IMR-90 (cell line): ENCODE measurements around the gene SH3TC1. TPM values are rescaled to one million over a fixed set of nuclear protein-coding genes. Genes with fewer than 3 reads are reported as not detected.

Source experiments
- ATAC-seq: fragments of 200-7000 bp; cut with Tn5 transposase; 2 replicates; pipeline ENCODE4 v1.9.1; 2020; ENCODE audit warnings: low read depth, mild to moderate bottlenecking, moderate library complexity
- BruUV-seq: library from RNA; stranded (reverse); fragments of 400-500 nt; replicated peaks from 2 replicates; lab custom pipeline; 2021; lab: Mats Ljungman, UMichigan
- CTCF ChIA-PET: fragments of 300-600 bp; formaldehyde crosslinking; extraction: SDS; loops from one replicate; lab custom pipeline; 2021; ENCODE audit warnings: antibody characterized with exemption; lab: Yijun Ruan, JAX
- POLR2A ChIA-PET: fragments of 300-600 bp; sonication (Branson Sonifier 250); formaldehyde crosslinking; loops from one replicate; lab custom pipeline; 2022; ENCODE audit warnings: antibody characterized with exemption; ENCODE audit not compliant: unreplicated experiment; lab: Charles Lee
- DNase-seq: peaks from one replicate; pipeline ENCODE4 v3.0.0; 2013
- H2AFZ ChIP-seq: replicated peaks from 2 replicates; pipeline ENCODE3; 2013; ENCODE audit warnings: low read length, mild to moderate bottlenecking; ENCODE audit not compliant: poor library complexity
- H2AK5ac ChIP-seq: 2 replicates; pipeline ENCODE4 v1.6.1; 2013; ENCODE audit warnings: low read depth, low read length, inconsistent platforms
- H2AK9ac ChIP-seq: replicated peaks from 2 replicates; pipeline ENCODE3; 2013; ENCODE audit warnings: mild to moderate bottlenecking, low read depth, low read length, moderate library complexity; ENCODE audit not compliant: poor library complexity
- H2BK120ac ChIP-seq: 2 replicates; pipeline ENCODE4 v1.6.1; 2013; ENCODE audit warnings: low read depth, low read length, inconsistent platforms
- H2BK15ac ChIP-seq: 3 replicates; pipeline ENCODE4 v1.6.1; 2013; ENCODE audit warnings: low read depth, low read length, inconsistent platforms
- H2BK20ac ChIP-seq: 2 replicates; pipeline ENCODE4 v1.6.1; 2013; ENCODE audit warnings: low read depth, mild to moderate bottlenecking, inconsistent platforms, low read length, moderate library complexity
- H2BK5ac ChIP-seq: 2 replicates; pipeline ENCODE4 v1.6.1; 2013; ENCODE audit warnings: mild to moderate bottlenecking, low read depth, low read length, inconsistent platforms; ENCODE audit not compliant: poor library complexity, severe bottlenecking
- H3K14ac ChIP-seq: replicated peaks from 2 replicates; pipeline ENCODE4 v1.6.1; 2013; ENCODE audit warnings: low read depth, low read length, inconsistent platforms
- H3K18ac ChIP-seq: 2 replicates; pipeline ENCODE4 v1.6.1; 2013; ENCODE audit warnings: low read depth, low read length, control low read depth
- H3K23ac ChIP-seq: 2 replicates; pipeline ENCODE4 v1.6.1; 2013; ENCODE audit warnings: low read depth, low read length, inconsistent platforms
- H3K27ac ChIP-seq: 2 replicates; pipeline ENCODE4 v1.5.1; 2013; ENCODE audit warnings: mild to moderate bottlenecking, control low read depth, low read length; ENCODE audit not compliant: insufficient read depth
- H3K27me3 ChIP-seq: 2 replicates; pipeline ENCODE4 v1.6.1; 2013; ENCODE audit warnings: low read length; ENCODE audit not compliant: control insufficient read depth, insufficient read depth
- H3K36me3 ChIP-seq: 2 replicates; pipeline ENCODE4 v1.6.1; 2013; ENCODE audit warnings: low read length, mixed read lengths; ENCODE audit not compliant: control insufficient read depth, insufficient read depth
- H3K4ac ChIP-seq: 2 replicates; pipeline ENCODE4 v1.6.1; 2013; ENCODE audit warnings: low read depth, low read length, inconsistent platforms
- H3K4me1 ChIP-seq: 2 replicates; pipeline ENCODE4 v1.6.1; 2013; ENCODE audit warnings: low read length, mixed read lengths; ENCODE audit not compliant: control insufficient read depth, insufficient read depth
- H3K4me2 ChIP-seq: 2 replicates; pipeline ENCODE4 v1.6.1; 2013; ENCODE audit warnings: low read depth, mild to moderate bottlenecking, control low read depth, low read length, moderate library complexity
- H3K4me3 ChIP-seq: 2 replicates; pipeline ENCODE4 v1.5.1; 2013; ENCODE audit warnings: low read depth, mild to moderate bottlenecking, control low read depth, low read length, moderate library complexity; ENCODE audit not compliant: insufficient read depth
- H3K56ac ChIP-seq: 2 replicates; pipeline ENCODE4 v1.6.1; 2013; ENCODE audit warnings: low read length, inconsistent platforms; ENCODE audit not compliant: insufficient read depth; ENCODE audit errors: extremely low read depth
- H3K79me1 ChIP-seq, 2 experiments: 2 replicates each; pipeline ENCODE4 v1.6.1; 2013; ENCODE audit warnings: low read length in 2 of 2, inconsistent platforms in 1 of 2, low read depth in 1 of 2
- H3K9ac ChIP-seq: 2 replicates; pipeline ENCODE4 v1.6.1; 2013; ENCODE audit warnings: low read depth, low read length, control low read depth
- H3K9me1 ChIP-seq: 2 replicates; pipeline ENCODE4 v1.6.1; 2013; ENCODE audit warnings: low read length, inconsistent platforms; ENCODE audit not compliant: insufficient read depth
- H3K9me3 ChIP-seq: 2 replicates; pipeline ENCODE4 v1.6.1; 2013; ENCODE audit warnings: low read length; ENCODE audit not compliant: control insufficient read depth, insufficient read depth
- H4K20me1 ChIP-seq: 2 replicates; pipeline ENCODE4 v1.6.1; 2013; ENCODE audit warnings: low read length, inconsistent platforms; ENCODE audit not compliant: insufficient read depth
- H4K5ac ChIP-seq: 2 replicates; pipeline ENCODE4 v1.6.1; 2013; ENCODE audit warnings: mild to moderate bottlenecking, low read depth, low read length, control low read depth
- H4K8ac ChIP-seq, 2 experiments: 2 replicates each; pipeline ENCODE4 v1.6.1; 2013; ENCODE audit warnings: low read depth in 2 of 2, low read length in 2 of 2, control low read depth in 1 of 2, inconsistent platforms in 1 of 2
- H4K91ac ChIP-seq: 2 replicates; pipeline ENCODE4 v1.6.1; 2013; ENCODE audit warnings: low read depth, low read length, inconsistent platforms; ENCODE audit not compliant: insufficient read depth
- BHLHE40 ChIP-seq: fragments of 150-350 bp; IDR thresholded peaks from 2 replicates; pipeline ENCODE4 v1.6.1; 2016; ENCODE audit warnings: mild to moderate bottlenecking, low read depth, low read length
- CEBPB ChIP-seq: IDR thresholded peaks from 2 replicates; pipeline ENCODE4 v1.6.1; 2012; ENCODE audit warnings: low read depth, low read length, improper control_type of control experiment
- CHD1 ChIP-seq: IDR thresholded peaks from 2 replicates; pipeline ENCODE4 v1.6.1; 2012; ENCODE audit warnings: low read depth, low read length, improper control_type of control experiment
- MAFK ChIP-seq: IDR thresholded peaks from 2 replicates; pipeline ENCODE4 v1.6.1; 2012; ENCODE audit warnings: low read depth, low read length, improper control_type of control experiment
- MAZ ChIP-seq: IDR thresholded peaks from 2 replicates; pipeline ENCODE4 v1.6.1; 2012; ENCODE audit warnings: low read depth, mild to moderate bottlenecking, low read length, improper control_type of control experiment, moderate library complexity, borderline replicate concordance
- MXI1 ChIP-seq: IDR thresholded peaks from 2 replicates; pipeline ENCODE4 v1.6.1; 2012; ENCODE audit warnings: low read depth, mild to moderate bottlenecking, low read length, moderate library complexity, borderline replicate concordance
- NFE2L2 ChIP-seq: fragments of 150-350 bp; IDR thresholded peaks from 2 replicates; pipeline ENCODE4 v1.6.1; 2016; ENCODE audit warnings: low read depth, mild to moderate bottlenecking, low read length
- POLR2A ChIP-seq: IDR thresholded peaks from 2 replicates; pipeline ENCODE4 v1.6.1; 2012; ENCODE audit warnings: mild to moderate bottlenecking, low read depth, low read length
- RAD21 ChIP-seq: IDR thresholded peaks from 2 replicates; pipeline ENCODE4 v1.6.1; 2012; ENCODE audit warnings: low read length, improper control_type of control experiment
- RCOR1 ChIP-seq: IDR thresholded peaks from 2 replicates; pipeline ENCODE4 v1.6.1; 2012; ENCODE audit warnings: mild to moderate bottlenecking, low read length, improper control_type of control experiment; ENCODE audit not compliant: insufficient replicate concordance
- RFX5 ChIP-seq: IDR thresholded peaks from 2 replicates; pipeline ENCODE4 v1.8.0; 2012; ENCODE audit warnings: low read depth, mild to moderate bottlenecking, low read length, moderate library complexity
- SMC3 ChIP-seq: fragments of 150-350 bp; IDR thresholded peaks from 2 replicates; pipeline ENCODE4 v1.6.1; 2016; ENCODE audit warnings: low read depth, mild to moderate bottlenecking, antibody characterized with exemption, low read length, moderate library complexity
- WGBS, 2 experiments: methylation state at CpG; one replicate each; pipeline versions ENCODE4 v1.1.5 to v1.1.7; 2013; ENCODE audit warnings: missing lambda C conversion rate in 2 of 2; ENCODE audit not compliant: insufficient read length in 1 of 2; ENCODE audit errors: extremely low coverage in 2 of 2; 5-methylcytosine and 5-hydroxymethylcytosine counted together
- dilution Hi-C: fragments of 300-500 bp; cut with HindIII; formaldehyde crosslinking; loops from one replicate; pipeline ENCODE4 v1.14.3; 2018; ENCODE audit warnings: low sequenced_read_pairs; ENCODE audit not compliant: unreplicated experiment
- in situ Hi-C: fragments of 300-500 bp; cut with MboI; formaldehyde crosslinking; loops from 3 replicates; pipeline ENCODE4 v1.14.3; 2019; ENCODE audit warnings: low sequenced_read_pairs, inconsistent platforms, mixed read lengths
- intact Hi-C: fragments of 100-400 bp; cut with micrococcal nuclease; formaldehyde crosslinking; loops from 2 replicates; pipeline ENCODE4 v1.10.0; 2022
- polyA plus RNA-seq, 3 experiments: library from polyadenylated mRNA; depleted of rRNA; stranded (reverse); fragments of >200 nt; gene quantifications; 2 replicates each; pipeline ENCODE4 v1.2.3, GENCODE V29; 2012; ENCODE audit warnings: low replicate concordance in 1 of 3
- total RNA-seq: library from RNA; depleted of rRNA; stranded (reverse); fragments of >200 nt; gene quantifications from 2 replicates; pipeline ENCODE4 v1.2.3, GENCODE V29; 2012
- TF ChIP-seq, protein P1 (sequence below): conservative IDR thresholded peaks from 2 replicates; pipeline ENCODE4 v1.5.1; 2012; ENCODE audit warnings: mild to moderate bottlenecking, low read depth, low read length, improper control_type of control experiment
- TF ChIP-seq, protein P2 (sequence below): fragments of 150-350 bp; IDR thresholded peaks from 2 replicates; pipeline ENCODE4 v1.6.1; 2017; ENCODE audit warnings: mild to moderate bottlenecking, antibody characterized with exemption, low read length, low read depth
- TF ChIP-seq, protein P3 (sequence below): fragments of 150-350 bp; IDR thresholded peaks from 2 replicates; pipeline ENCODE4 v1.6.1; 2016; ENCODE audit warnings: low read depth, mild to moderate bottlenecking, low read length, moderate library complexity, borderline replicate concordance

SH3TC1 gene
- total and polyA plus RNA-seq, 2 of the 4 experiments (the other 2 are of a cell fraction): 1.6 to 2.2 TPM

DNA sequence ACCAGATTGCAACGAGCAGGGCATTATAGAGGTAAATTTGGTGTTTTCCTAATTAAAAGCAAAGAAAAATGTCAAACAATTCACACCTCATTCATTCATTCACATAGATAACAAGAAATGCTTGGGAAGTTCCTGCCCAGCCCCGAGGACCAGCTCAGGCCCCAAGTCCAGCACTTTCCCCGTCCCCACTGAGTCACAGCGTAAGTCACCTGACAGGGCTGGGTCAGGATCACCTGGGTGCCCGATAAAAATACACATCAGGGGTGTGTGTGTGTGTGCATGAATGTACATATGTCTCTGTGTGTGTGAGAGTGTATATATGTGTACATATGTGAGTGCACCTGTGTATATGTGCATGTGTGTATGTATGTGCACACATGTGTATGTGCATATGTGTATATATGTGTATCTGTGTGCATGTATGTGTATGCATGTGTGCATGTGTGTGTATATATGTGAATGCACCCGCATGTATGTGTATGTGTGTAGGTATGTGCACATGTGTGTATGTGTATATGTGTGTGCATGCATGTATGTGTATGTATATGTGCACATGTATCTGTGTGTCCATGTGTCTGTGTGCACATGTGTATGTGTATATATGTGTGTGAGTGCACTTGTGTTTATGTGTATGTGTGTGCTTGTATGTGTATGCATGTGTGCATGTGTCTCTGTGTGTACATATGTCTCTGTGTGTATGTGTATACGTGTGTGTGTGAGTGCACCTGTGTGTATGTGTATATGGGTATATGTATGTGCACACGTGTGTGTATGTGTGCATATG, 18.6 kb upstream of the SH3TC1 start:
- H2AK5ac ChIP-seq: no peak overlapping the region
- 87% methylated on average over 3 of the region's 8 CpGs; no CpG with 5 or more reads in 1 of the 2 experiments for WGBS, 2 experiments
- dilution Hi-C loops: no loop called here
- TF ChIP-seq SMC3 (no peak), POLR2A (no peak), RCOR1 (no peak), MAZ (no peak), BHLHE40 (no peak), NFE2L2 (no peak), MXI1 (no peak), RFX5 (no peak), CEBPB (no peak), MAFK (no peak), CHD1 (no peak), RAD21 (no peak)
- TF ChIP-seq, protein P1, sequence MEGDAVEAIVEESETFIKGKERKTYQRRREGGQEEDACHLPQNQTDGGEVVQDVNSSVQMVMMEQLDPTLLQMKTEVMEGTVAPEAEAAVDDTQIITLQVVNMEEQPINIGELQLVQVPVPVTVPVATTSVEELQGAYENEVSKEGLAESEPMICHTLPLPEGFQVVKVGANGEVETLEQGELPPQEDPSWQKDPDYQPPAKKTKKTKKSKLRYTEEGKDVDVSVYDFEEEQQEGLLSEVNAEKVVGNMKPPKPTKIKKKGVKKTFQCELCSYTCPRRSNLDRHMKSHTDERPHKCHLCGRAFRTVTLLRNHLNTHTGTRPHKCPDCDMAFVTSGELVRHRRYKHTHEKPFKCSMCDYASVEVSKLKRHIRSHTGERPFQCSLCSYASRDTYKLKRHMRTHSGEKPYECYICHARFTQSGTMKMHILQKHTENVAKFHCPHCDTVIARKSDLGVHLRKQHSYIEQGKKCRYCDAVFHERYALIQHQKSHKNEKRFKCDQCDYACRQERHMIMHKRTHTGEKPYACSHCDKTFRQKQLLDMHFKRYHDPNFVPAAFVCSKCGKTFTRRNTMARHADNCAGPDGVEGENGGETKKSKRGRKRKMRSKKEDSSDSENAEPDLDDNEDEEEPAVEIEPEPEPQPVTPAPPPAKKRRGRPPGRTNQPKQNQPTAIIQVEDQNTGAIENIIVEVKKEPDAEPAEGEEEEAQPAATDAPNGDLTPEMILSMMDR: no peak
- TF ChIP-seq, protein P2, sequence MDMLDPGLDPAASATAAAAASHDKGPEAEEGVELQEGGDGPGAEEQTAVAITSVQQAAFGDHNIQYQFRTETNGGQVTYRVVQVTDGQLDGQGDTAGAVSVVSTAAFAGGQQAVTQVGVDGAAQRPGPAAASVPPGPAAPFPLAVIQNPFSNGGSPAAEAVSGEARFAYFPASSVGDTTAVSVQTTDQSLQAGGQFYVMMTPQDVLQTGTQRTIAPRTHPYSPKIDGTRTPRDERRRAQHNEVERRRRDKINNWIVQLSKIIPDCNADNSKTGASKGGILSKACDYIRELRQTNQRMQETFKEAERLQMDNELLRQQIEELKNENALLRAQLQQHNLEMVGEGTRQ: no peak
- TF ChIP-seq, protein P3, sequence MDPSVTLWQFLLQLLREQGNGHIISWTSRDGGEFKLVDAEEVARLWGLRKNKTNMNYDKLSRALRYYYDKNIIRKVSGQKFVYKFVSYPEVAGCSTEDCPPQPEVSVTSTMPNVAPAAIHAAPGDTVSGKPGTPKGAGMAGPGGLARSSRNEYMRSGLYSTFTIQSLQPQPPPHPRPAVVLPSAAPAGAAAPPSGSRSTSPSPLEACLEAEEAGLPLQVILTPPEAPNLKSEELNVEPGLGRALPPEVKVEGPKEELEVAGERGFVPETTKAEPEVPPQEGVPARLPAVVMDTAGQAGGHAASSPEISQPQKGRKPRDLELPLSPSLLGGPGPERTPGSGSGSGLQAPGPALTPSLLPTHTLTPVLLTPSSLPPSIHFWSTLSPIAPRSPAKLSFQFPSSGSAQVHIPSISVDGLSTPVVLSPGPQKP: no peak

More for the DNA sequence above, 18.6 kb upstream of the SH3TC1 start:
- Histone ChIP-seq H3K56ac (no peak overlapping the region), H3K4ac (no peak overlapping the region), H3K4me2 (no peak overlapping the region), H4K20me1 (peaks cover 6% of the 10 kb centered on the region; the same call in 1 of the 2 replicates), H3K4me1 (peaks cover 8% of the 10 kb centered on the region), H2AFZ (no peak overlapping the region), H4K91ac (no peak overlapping the region), H2BK15ac (no peak overlapping the region), H3K23ac (no peak overlapping the region), H3K4me3 (no peak overlapping the region), H2BK20ac (no peak overlapping the region), H2BK5ac (no peak overlapping the region), H4K8ac (no peak overlapping the region), H2BK120ac (no peak overlapping the region), H3K9ac (no peak overlapping the region), H3K18ac (no peak overlapping the region), H4K5ac (no peak overlapping the region), H3K36me3 (no peaks in the 10 kb centered on the region), H2AK9ac (no peak overlapping the region), H3K9me1 (peaks cover 16% of the 10 kb centered on the region), H3K79me1 (no peaks in the 10 kb centered on the region), H3K27me3 (peaks cover 15% of the 10 kb centered on the region; the same call in 1 of the 2 replicates), H3K14ac (no peak overlapping the region), H3K9me3 (no peaks in the 10 kb centered on the region), H3K27ac (no peak overlapping the region)
- in situ Hi-C loops: no loop called here
- ATAC-seq (no peak), DNase-seq (no peak)
- POLR2A ChIA-PET: no interaction called here
- BruUV-seq: no TSS peak
- CTCF ChIA-PET: no interaction called here
- intact Hi-C loops: no loop called here
